NCI-H187 treated with DMSO at 0.1 percent for 48 hours (cell line): ENCODE results near the gene OSTN.
"Not testable (repeated sequence)": the region's sequence is repeated elsewhere in the genome, so short reads cannot be mapped to it uniquely, and the experiment has no call there.

Experiments
- DNase-seq: peaks from one replicate; lab custom pipeline; 2025; lab: John Stamatoyannopoulos, UW

OSTN gene, protein sequence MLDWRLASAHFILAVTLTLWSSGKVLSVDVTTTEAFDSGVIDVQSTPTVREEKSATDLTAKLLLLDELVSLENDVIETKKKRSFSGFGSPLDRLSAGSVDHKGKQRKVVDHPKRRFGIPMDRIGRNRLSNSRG

DNA sequence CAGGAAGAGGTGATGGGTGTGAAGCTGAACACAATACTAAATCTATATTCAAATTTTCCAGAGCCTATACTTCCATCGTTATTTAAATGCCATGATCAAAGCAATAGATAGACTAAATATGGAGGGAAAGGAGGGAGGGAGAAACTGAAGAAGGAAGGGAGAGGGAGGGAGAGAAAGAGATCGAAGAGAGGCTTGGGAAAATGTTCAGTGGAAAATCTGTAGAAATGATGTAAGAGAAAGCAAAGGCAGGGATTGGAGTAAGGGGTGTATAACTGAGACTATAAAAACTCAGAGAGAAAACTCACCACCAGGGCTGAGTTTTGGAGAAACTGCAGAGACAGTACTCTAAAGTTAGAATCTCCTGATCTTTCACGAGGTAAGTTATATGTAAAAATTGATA is at the start of gene OSTN:
Gene OSTN (plus strand): TSS at position 310 of the 400 bp plus-strand sequence. CDS start 13,292 bp downstream, outside the sequence.
- DNase-seq = no peak

DNA sequence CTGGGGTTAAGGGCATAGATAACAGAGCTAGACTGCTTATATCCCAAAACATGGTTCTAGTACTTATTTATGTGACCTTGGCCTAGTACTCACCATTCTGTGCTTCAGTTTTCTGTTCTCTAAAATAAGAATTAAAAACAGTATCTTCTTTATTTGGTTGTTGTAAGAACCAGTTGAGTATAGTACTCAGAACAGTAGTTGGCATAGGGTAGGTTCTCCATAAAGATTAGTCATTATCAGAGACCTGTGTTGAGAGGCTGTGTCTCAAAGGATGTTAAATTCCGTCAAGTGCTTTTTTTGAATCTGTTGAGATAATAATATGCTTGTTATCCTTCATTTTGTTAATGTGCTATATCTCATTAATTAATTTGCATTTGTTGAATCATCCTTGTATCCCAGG is 47.4 kb upstream of the OSTN start:
- DNase-seq = no peak

DNA sequence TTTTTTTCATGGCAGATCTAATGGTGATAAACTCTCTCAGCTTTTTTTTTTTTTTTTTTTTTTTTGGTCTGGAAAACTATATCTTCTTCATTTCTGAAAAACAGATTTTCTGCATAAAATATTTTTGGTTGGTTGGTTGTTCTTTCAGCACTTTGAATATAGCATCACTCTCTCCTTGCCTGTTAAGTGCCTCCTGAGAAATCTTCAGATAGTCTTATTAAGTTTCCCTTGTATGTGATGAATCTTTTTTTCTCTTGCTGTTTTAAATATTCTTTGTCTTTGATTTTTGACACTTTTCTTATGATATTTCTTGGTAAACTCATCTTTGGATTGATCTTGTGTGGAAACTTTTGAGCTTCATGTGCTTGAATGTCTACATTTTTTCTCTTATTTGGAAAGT is 44.2 kb upstream of the OSTN start:
- no peak for DNase-seq

DNA sequence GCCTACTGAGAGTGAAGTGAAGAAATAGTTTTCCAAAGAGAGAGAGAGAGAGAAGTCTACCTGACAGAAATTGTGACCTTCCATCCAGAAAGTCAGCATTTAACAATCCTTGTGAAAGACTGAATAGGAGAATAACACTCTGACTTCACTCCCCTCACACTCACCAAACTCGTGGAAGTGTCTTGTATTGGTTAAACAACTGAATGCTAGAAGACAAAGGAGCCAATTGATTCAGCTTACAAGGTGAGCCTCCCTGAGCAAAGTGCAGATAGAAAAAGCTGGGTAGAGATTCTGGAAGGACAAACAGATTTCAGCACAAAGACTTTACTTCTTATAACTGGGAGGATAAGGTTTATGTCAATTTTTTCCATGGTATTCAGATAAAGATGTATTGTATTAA is 40.8 kb upstream of the OSTN start:
- no peak for DNase-seq

DNA sequence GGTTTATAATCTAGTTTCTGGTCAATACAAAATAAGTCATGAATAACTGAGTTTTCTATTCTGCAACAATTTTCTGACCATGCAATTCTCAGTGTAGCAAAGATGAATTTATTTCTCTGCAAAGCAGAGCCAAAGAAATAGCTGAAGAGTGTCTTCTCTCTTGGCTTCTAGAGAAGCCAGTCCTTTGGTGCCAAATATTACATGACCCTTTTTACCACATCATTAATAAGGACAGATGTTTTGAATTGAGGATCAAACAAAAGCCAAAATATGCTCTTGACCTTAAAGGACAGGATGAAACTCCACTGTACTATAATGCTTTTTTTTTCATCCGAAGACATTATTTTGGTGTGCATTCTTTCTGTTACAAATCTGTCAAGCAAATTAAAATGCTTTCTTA is 40.2 kb upstream of the OSTN start:
- no peak for DNase-seq

DNA sequence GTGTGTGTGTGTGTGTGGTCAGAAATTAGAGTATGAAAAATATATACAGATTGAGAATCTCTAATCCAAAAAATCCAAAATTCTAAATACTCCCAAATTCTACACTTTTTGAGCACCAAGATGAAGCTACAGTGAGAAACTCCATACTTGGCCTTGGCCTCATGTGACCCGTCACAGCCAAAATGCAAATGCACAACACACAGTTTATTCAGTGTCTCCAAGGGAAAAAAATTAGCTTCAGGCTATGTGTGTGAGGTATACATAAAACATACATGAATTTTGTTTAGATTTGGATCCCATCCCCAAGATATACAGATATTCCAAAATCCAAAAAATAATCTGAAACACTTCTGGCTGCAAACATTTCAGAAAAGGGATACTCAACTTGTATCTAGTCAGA is 33.2 kb upstream of the OSTN start:
- no peak for DNase-seq

DNA sequence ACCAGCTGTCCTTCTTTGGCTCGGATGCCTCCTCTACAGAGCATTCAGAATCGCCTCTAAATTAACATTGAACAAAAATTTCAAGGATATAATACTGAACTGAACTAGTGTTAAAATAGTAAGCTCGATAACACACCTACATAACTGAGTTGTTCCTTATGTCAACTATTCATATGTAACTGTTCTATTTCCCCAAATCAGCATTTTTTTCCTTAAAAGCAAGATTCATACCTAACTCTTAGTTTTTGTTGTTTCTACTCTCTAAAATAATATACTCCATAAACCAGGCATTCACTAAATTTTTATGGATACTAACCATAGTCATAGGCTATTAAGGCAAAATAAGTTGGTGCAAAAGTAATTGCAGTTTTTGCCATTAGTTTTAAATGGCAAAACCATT is 32.7 kb upstream of the OSTN start:
- no peak for DNase-seq

DNA sequence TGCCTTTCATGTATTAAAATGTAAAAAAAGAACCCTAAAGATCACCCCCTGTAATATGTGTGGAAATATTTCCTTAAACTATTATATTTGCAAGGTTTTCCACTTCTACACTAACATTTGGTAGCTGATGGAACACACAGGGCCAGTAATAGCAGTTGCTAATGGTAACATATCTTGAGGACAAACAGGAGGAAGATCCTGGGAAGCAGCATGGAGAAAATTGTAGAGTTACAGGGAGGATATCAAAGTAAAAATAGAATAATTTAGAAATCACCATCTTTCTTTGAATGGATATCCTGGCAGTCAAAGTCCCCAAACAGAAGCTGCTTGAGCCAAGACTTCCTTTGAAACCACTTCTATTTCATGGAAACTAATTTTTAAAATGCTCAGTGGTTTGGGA is 29.5 kb upstream of the OSTN start:
- no peak for DNase-seq

DNA sequence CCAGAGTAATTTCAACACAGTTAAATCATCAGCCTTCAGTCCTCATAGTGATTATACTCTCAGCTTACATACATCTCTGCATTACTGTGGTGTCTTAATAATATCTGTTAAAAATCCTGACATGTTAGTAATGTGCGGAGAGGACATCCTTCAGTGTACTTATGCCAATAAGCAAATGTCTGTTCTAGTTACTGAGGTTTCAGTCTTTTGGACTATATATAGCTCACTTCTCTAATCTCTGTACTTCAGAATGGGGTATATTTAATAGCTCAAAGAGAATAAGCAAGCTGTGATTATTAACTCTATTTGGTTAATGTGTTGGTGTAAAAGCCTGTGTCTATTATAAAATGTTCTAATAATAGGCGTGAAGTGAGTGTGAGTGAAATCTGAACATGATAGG is 28.9 kb upstream of the OSTN start:
- DNase-seq = no peak

DNA sequence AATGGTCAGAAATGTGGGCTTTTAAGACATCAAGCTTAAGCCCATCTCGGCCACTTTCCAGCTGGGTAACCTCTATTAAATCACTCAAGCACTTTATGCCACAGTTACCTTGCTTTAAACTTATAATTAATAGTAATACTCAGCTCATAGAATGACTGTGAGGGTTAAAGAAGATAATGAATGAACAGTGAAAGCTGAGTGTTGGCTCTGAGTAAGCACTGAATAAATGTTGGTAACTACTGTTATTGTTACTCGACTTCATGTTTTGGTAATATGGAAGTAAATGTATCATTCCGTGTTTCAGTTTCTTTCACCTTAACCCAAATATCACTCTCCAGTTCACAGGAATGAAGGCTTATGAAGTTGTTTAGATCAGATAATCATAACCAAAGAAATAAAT is 23.9 kb upstream of the OSTN start:
- no peak for DNase-seq

DNA sequence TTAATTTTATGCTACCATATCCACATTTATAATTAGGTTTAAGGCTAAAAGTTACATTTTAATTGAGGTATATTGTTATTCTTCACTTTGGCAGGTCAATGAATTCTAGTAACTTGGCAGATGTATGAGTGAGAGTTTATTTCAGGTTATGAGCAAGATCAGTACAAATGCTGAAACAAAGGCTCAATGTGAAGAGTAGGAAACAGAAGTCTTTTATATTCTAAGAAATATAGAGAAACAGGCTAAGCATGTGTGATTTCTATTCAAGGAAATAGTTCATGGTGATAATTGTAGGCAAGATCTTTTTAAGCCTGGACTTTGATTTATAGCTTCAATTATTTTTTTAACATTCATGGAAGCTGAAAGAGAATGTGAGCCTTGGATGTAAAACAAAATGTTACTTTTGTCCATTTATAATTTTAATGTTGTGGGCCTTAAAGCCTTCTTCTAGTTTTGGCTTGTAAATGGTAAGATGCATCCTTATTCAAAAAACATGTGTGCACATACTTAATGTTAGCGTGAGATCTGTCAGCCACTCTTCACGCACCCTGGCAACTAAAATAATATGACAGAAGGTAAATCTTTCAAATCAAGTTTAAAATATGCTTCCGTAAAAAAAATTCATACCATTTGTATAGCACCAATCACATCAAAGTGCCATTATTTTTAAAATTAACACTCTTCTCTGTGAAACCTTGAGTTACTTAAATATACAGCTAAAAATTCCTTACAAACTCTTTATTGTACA is 22.8 kb upstream of the OSTN start:
- DNase-seq = no peak

DNA sequence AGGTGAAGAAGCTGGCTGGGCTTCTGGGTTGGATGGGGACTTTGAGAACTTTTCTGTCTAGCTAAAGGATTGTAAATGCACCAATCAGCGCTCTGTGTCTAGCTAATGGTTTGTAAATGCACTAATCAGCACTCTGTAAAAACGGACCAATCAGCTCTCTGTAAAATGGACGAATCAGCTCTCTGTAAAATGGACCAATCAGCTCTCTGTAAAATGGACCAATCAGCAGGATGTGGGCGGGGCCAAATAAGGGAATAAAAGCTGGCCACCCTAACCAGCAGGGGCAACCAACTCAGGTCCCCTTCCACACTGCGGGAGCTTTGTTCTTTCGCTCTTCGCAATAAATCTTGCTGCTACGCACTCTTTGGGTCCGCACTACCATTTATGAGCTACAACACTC is 13.7 kb upstream of the OSTN start:
- DNase-seq = not testable (repeated sequence)

DNA sequence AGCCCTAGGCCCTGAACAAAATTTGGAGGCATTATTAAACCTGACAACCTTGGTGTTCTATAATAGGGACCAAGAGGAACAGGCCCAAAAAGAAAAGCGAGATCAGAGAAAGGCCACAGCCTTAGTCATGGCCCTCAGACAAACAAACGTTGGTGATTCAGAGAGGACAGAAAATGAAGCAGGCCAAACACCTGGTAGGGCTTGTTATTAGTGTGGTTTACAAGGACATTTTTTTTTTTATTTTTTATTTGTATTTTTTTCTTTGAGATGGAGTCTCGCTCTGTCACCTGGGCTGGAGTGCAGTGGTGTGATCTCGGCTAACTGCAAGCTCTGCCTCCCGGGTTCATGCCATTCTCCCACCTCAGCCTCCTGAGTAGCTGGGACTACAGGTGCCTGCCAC is 10.8 kb upstream of the OSTN start:
- DNase-seq = not testable (repeated sequence)

DNA sequence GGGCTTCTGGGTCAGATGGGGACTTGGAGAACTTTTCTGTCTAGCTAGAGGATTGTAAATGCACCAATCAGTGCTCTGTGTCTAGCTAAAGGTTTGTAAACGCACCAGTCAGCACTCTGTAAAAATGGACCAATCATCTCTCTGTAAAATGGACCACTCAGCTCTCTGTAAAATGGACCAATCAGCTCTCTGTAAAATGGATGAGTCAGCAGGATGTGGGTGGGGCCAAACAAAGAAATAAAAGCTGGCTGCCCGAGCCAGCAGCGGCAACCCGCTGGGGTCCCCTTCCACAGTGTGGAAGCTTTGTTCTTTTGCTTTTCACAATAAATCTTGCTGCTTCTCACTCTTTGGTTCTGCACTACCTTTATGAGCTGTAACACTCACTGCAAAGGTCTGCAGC is 6.8 kb upstream of the OSTN start:
- not testable (repeated sequence) for DNase-seq

DNA sequence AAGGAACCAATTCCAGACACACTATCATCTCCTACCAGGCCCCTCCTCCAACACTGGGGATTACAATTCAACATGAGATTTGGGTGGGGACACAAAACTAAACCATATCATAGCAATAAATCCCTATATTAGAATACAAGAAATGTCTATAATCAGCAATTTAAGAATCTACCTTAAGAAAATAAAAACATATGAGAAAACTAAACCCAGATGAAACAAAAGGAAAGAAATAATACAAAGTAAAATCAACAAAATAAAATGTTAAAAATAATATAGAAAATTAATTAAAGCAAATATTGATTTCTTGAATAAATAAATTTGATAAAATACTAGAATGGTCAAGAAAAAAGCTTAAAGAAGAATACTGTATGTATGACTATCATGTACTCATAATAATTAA is 6.1 kb upstream of the OSTN start:
- no peak for DNase-seq

DNA sequence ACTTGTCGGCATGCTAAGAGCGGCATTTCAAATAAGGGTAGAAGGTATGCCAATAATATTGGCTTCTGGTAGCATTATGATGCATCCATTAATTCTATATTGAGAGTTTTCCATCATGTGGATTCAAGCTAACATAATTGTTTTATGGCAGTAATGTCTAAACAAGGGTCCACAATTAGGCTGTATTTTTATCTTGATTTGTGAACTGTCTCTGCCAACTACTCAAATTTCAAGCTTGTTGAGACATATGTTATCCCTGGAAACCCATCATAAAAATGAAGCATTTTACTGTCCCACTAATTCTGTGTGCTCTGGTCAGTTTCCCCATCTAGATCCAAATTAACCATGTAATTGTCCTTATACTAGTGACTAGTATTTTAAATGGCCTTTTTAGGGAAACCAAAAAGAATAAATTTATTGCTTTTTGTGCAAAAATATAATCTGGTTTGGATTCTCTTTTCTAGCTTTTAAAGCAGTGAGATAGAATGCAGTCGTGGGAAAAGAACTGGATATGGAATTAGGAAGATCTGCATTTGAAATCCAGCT is 1.2 kb upstream of the OSTN start:
- no peak for DNase-seq

DNA sequence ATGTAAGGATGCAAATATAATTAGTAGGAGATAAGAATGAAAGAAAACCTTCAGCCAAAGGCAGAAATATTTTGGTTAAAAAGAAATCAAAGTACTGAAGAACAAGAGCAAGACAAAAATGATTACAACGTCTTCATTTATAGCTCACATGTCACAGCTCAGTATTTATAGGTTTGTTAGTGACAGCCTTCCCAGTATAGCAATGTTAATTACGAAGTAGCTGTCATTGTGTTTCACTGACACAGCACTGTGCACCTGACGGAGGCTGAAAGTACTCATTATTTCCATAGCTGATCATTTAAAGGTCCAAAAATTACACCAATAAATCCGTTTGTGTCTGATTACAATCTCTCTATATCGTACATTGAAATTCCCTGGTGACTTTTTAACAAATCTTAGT is 561 bp upstream of the OSTN start:
- no peak for DNase-seq

DNA sequence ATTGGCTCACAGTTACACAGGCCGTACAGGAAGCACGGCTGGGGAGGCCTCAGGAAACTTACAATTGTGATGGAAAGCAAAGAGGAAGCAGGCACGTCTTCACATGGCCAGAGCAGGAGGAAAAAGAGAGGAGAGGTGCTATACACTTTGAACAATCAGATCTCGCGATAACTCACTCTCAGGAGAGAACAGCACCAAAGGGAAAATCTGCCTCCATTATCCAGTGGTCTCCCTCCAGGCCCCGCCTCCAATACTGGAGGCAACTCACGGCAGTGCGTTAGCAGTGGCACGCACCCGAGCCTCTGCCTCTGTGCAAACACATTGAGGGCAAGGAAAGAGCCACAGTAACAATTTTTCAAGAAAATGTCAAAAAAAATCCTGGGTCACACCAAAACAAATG is 11.0 kb downstream of the OSTN start:
- DNase-seq = no peak

DNA sequence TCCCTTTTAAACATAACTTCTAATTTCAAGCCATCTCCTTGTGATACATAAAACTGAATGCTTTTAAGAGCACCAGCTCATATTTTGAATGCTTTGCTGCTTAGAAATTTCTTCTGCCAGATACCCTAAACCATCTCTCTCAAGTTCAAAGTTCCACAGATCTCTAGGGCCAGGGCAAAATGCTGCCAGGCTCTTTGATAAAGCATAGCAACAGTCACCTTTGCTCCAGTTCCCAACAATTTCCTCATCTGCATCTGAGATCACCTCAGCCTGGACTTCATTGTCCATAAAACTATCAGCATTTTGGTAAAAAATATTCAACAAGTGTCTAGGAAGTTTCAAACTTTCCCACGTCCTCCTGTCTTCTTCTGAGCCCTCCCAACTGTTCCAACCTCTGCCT is 17.5 kb downstream of the OSTN start:
- DNase-seq = no peak

DNA sequence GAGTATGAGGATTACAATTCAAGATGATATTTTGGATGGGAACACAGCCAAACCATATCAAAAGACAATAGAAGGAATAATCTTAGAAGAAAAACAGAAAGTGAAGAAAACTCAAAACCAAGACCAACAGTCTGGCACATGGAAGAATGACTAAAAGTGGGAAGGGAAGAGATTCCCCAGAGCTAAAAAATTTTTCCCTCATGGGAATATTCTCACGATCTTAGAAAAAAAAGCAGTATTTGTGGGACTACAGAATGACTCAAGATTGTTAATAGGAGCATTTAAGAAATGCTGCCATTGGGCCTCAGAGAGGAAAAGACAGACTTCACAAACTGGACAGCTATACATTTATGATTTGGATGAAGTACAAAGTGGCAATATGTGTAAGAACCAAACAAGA is 18.3 kb downstream of the OSTN start:
- no peak for DNase-seq

DNA sequence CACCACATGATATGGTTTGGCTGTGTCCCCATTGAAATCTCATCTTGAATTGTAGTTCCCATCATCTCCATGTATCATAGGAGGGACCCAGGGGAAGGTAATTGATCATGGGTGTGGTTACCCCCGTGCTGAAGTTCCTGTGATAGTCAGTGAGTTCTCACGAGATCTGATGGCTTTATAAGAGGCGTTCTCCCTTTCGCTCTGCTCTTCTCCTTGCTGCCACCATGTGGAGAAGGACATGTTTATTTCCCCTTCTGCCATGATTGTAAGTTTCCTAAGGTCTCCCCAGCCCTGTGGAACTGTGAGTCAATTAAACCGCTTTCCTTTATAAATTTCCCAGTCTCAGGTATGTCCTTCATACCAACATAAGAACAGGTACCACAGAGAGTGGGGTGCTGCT is 21.9 kb downstream of the OSTN start:
- DNase-seq = no peak

DNA sequence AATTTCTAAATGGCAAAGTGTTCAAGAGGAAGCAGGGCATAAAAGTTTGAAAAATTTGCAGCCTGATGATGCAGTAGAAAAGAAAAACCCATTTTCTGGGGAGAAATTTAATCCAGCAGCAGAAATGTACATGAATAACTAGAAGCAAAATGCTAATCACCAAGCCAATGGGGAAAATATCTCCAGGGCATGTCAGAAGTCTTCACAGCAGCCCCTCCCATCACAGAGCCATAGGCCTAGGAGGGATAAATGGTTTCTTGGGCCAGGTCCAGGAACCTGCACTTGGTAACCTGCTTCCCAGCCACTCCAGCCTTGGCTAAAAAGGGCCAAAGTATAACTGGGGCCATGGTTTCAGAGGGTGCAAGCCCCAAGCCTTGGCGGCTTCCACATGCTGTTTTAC is 22.6 kb downstream of the OSTN start:
- no peak for DNase-seq

DNA sequence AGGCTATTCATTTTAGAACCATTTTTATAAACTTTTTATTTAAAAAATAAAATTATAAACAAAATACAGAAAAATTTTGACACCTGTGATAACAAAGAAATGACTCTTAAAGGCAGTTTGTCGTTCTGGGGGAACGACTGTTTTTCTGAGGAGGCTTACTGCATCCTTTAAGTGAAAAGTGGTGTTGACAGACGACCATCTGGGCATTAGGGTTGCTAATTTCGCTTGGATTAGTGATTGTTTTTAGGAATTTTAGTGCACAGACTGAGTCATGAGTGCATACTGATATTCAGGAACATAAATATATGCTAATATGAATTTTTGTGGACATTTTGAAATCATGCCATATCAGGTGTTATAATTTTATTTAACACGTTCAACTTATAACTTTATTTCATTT is 28.5 kb downstream of the OSTN start:
- DNase-seq = no peak

DNA sequence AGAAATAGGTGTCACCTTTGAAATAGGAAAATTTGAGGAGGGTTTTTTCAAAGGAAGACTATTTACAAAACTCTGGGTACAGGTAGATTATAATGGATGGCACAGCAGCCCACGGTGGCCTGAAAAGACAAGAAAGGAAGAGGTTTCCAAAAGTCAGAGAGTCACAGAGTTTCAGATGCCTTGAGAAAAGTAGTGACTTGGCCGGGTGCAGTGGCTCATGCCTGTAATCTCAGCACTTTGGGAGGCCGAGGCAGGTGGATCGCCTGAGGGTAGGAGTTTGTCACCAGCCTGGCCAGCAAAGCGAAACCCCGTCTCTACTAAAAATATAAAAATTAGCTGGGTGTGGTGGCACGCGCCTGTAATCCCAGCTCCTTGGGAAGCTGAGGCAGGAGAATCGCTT is 35.2 kb downstream of the OSTN start:
- DNase-seq = no peak
